HS-27A (cell line): ENCODE data around the gene RAD9A.

Experiments
- DNase-seq: peaks from one replicate; pipeline ENCODE4 v3.0.0-alpha.2; 2012; ENCODE audit warnings: low read depth, missing footprints

RAD9A gene

GRCh38 chr11:67357831-67358670 lies 33.7 kb upstream of the RAD9A start:
- DNase-seq, result no peak

GRCh38 chr11:67364169-67364568 lies 27.6 kb upstream of the RAD9A start:
- DNase-seq, result no peak

- DNase-seq, result no peak
Observed at GRCh38 chr11:67364783-67365722, 26.7 kb upstream of the RAD9A start.

GRCh38 chr11:67365736-67366444 lies 25.9 kb upstream of the RAD9A start:
- no peak for DNase-seq

GRCh38 chr11:67366546-67366945 lies 25.2 kb upstream of the RAD9A start:
- DNase-seq, result no peak

GRCh38 chr11:67366961-67367760 lies 24.6 kb upstream of the RAD9A start:
- no peak for DNase-seq

- no peak for DNase-seq
Observed at GRCh38 chr11:67367761-67368227, 24.0 kb upstream of the RAD9A start.

GRCh38 chr11:67368621-67369020 lies 23.2 kb upstream of the RAD9A start:
- no peak for DNase-seq

GRCh38 chr11:67369275-67369674 lies 22.5 kb upstream of the RAD9A start:
- DNase-seq, result no peak

GRCh38 chr11:67369801-67370284 lies 21.9 kb upstream of the RAD9A start:
- no peak for DNase-seq

- no peak for DNase-seq
Observed at GRCh38 chr11:67370351-67371076, 21.3 kb upstream of the RAD9A start.

- no peak for DNase-seq
Observed at GRCh38 chr11:67371189-67371910, 20.4 kb upstream of the RAD9A start.

GRCh38 chr11:67371911-67372320 lies 19.9 kb upstream of the RAD9A start:
- DNase-seq, result no peak

- DNase-seq, result no peak
Observed at GRCh38 chr11:67372321-67372992, 19.3 kb upstream of the RAD9A start.

GRCh38 chr11:67372993-67373647 lies 18.7 kb upstream of the RAD9A start, which contains the start of gene CLCF1:
TSS of gene CLCF1 (minus strand) at chr11:67373598. CDS start at chr11:67373539, 59 bp downstream.
- no peak for DNase-seq

- DNase-seq, result peak; percentile 99
Observed at GRCh38 chr11:67373648-67374570, 17.9 kb upstream of the RAD9A start.

- DNase-seq, result no peak
Observed at GRCh38 chr11:67374571-67375281, 17.1 kb upstream of the RAD9A start.
